GM10248 (cell line): ENCODE data around the gene KCNQ5.
"Not testable (repeated sequence)": the region's sequence is repeated elsewhere in the genome, so short reads cannot be mapped to it uniquely, and the experiment has no call there.

ENCODE experiments used
- CTCF ChIA-PET: fragments of 300-600 bp; sonication (Branson Sonifier 250); formaldehyde crosslinking; extraction: SDS; loops from one replicate; lab custom pipeline; 2021; ENCODE audit warnings: antibody characterized with exemption; lab: Yijun Ruan, JAX
- POLR2A ChIA-PET: fragments of 350-650 bp; sonication (Branson Sonifier 250); formaldehyde crosslinking; extraction: SDS; loops from one replicate; lab custom pipeline; 2020; ENCODE audit warnings: antibody characterized with exemption; lab: Yijun Ruan, JAX
- DNase-seq: peaks from one replicate; pipeline ENCODE4 v3.0.0; 2012; ENCODE audit errors: extremely low spot score
- TF ChIP-seq, protein P1 (sequence below): IDR thresholded peaks from 2 replicates; pipeline ENCODE4 v1.5.1; 2012; ENCODE audit warnings: mild to moderate bottlenecking, low read depth; ENCODE audit errors: extremely low read depth, missing control alignments, control extremely low read depth

KCNQ5 gene

DNA sequence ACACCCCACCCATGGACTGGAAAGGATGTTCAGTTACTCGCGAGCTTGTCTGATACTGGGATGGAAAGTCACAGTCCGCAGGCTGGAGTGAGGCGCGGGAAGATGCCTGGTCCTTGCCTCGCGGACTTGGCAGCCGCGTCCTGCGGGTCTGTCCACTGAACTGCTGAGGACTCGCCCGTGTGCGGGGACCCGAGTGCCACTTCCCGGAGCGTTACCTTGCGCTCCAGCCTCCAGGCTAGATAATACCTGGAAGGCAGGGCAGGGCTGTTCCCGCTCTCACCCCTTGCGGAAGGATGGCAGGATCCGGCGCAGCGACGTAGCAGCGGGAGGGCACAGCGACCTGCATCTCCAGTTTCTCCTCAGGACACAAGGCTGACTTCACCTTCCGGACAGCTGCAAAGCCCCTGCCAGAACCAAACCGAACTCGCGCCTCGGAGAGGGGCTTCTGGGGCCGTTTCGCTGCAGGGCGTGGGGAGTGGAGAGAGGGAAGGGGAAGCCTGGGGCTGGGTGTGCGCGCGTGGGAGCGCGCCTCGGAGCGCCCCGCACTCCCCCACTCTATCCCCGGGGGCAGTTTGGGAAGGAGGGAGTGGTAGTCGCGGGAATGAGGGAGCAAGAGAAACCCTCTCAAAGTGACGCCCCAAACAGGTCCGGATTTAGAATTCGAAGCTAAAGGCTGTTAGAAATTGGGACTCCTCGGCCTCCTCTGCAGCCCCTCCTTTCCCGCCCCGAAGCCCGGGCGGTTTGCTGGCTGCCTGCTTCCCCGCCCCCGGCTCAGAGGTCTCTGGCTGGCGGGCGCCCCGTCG is at the start of gene KCNQ5:
Gene KCNQ5, plus strand, starts transcription at position 774 of the 803 bp plus-strand sequence.
- peak; percentile 38 for DNase-seq
- CTCF ChIA-PET, result interaction anchor here (0.8 to 10.4 kb wide), 8 partner anchors 8 to 509 kb away, joined by 3 to 300 read pairs (median 5); no protein-coding TSS in a partner anchor
- POLR2A ChIA-PET, result no interaction called here
- TF ChIP-seq, protein P1, sequence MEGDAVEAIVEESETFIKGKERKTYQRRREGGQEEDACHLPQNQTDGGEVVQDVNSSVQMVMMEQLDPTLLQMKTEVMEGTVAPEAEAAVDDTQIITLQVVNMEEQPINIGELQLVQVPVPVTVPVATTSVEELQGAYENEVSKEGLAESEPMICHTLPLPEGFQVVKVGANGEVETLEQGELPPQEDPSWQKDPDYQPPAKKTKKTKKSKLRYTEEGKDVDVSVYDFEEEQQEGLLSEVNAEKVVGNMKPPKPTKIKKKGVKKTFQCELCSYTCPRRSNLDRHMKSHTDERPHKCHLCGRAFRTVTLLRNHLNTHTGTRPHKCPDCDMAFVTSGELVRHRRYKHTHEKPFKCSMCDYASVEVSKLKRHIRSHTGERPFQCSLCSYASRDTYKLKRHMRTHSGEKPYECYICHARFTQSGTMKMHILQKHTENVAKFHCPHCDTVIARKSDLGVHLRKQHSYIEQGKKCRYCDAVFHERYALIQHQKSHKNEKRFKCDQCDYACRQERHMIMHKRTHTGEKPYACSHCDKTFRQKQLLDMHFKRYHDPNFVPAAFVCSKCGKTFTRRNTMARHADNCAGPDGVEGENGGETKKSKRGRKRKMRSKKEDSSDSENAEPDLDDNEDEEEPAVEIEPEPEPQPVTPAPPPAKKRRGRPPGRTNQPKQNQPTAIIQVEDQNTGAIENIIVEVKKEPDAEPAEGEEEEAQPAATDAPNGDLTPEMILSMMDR, result no peak

DNA sequence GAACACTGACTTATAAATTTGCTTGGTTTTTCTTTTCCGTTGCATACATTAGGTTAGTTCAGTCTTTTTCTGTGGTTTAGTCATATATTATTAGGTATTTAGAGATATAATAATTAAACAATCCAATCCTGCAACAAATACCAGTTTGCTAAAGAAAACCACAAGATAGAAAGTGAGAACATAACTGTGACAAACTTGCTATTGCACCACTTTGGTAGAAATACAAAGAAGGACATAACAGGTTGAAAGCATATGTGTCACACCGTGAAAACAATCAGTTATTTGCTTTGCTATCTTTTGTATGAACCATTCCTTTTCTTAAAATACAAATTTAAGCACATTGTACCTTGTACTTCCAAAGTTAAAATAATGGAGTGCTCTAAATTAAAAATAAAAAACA is 42.0 kb upstream of the KCNQ5 start:
- DNase-seq, result no peak
- POLR2A ChIA-PET, result no interaction called here
- TF ChIP-seq, protein P1, result no peak
- CTCF ChIA-PET, result interaction anchor here (0.9 to 2.2 kb wide), 4 partner anchors 11 to 168 kb away, joined by 3 to 9 read pairs (median 4); no protein-coding TSS in a partner anchor

DNA sequence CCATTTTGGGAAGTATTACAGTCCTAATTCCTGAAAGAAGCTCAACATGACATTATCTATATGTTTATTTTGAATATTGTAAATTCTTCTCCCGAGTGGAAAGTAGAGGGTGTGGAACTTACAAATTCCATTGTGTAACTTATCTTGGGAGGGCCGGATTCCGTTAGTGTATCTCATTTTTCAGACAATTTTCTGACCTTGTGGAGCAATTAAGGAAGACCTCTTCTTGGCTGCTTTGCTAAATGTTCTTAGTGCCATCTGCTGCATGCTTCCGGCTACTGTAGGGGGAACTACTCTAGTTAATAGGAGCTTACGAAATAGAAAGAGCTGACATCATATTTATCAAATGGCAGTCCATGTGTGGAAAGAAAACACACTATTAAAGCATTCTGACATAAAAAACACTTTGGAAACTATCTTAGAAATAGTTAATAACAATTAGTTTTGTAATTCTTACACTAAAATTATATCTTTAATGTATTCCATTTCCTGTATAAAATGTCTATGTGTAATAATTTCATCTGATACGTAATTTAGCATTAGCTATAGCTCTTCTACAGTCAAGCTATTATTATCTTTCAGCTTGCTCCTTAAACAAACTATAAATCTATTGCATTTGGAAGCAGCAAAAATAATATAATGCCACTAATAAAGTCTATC is 41.5 kb upstream of the KCNQ5 start:
- TF ChIP-seq, protein P1, result peak; percentile 4
- CTCF ChIA-PET, result interaction anchor here (0.9 to 2.2 kb wide), 5 partner anchors 10 to 169 kb away, joined by 3 to 9 read pairs (median 4); no protein-coding TSS in a partner anchor
- DNase-seq, result peak; percentile 10
- POLR2A ChIA-PET, result no interaction called here

DNA sequence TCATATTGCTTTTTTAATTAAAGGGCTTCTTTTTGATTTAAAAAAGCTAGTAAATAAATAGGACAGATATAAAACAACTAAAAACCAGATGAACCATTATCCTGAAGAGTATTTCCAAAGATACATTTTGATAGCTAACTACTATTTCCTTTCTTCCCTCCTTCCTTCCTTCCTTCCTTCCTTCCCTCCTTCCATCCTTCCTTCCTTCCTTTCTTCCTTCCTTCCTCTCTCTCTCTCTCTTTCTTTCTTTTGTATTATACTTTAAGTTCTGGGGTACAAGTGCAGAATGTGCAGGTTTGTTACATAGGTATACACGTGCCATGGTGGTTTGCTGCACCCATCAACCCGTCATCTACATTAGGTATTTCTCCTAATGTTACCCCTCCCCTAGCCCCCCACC is 40.9 kb upstream of the KCNQ5 start:
- CTCF ChIA-PET, result interaction anchor here (0.9 to 2.2 kb wide), 5 partner anchors 9 to 169 kb away, joined by 3 to 9 read pairs (median 4); no protein-coding TSS in a partner anchor
- POLR2A ChIA-PET, DNase-seq: not testable (repeated sequence)

DNA sequence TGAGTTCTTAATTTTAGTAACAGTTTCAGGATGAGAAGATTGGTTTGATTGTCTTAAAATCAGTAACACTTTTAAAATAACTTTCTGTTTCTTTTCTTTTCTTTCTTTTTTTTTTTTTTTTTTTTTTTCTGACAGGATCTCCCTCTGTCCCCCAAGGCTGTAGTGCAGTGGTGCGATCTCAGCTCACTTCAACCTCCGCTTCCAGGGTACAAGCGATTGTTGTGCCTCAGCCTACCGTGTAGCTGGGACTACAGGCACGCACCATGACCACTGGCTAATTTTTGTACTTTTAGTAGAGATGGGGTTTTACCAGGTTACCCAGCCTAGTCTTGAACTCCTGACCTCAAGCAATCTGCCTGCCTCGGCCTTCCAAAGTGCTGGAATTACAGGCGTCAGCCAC is 33.7 kb upstream of the KCNQ5 start:
- TF ChIP-seq, protein P1, result no peak
- CTCF ChIA-PET, result interaction anchor here (0.7 to 1.6 kb wide), 6 partner anchors 14 to 542 kb away, joined by 3 to 5 read pairs (median 4); no protein-coding TSS in a partner anchor
- POLR2A ChIA-PET, result interaction anchor here (0.7 kb wide), 1 partner anchor 22 kb away, joined by 12 read pairs; no protein-coding TSS in a partner anchor
- no peak for DNase-seq

DNA sequence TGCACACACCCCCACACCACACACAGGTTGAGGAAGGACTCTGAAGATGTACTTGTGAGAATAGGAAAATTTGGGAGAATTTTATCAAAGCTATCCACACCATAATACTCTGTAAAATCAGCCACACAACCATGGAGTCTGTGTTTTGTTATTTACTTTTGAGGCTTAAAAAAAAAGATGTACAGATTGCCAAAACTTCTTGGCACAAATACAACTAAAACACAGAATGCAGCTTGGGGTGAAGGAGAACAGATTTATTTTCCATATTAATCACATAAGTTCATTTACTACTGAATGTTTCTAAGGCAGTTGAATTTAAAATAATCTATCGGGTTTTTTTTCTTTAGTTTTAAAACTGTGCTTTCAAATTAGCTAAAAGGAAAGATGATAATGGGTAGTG is 32.8 kb upstream of the KCNQ5 start:
- POLR2A ChIA-PET, result no interaction called here
- no peak for DNase-seq
- TF ChIP-seq, protein P1, result no peak
- CTCF ChIA-PET, result interaction anchor here (0.7 to 1.6 kb wide), 5 partner anchors 13 to 541 kb away, joined by 3 to 5 read pairs (median 4); no protein-coding TSS in a partner anchor
